IMR-90 (cell line): ENCODE data around the gene GCKR. TPM values are rescaled to one million over a fixed set of nuclear protein-coding genes. Genes with fewer than 3 reads are reported as not detected.

ENCODE experiments used
- ATAC-seq: fragments of 200-7000 bp; cut with Tn5 transposase; 2 replicates; pipeline ENCODE4 v1.9.1; 2020; ENCODE audit warnings: low read depth, mild to moderate bottlenecking, moderate library complexity
- BruUV-seq: library from RNA; stranded (reverse); fragments of 400-500 nt; replicated peaks from 2 replicates; lab custom pipeline; 2021; lab: Mats Ljungman, UMichigan
- CTCF ChIA-PET: fragments of 300-600 bp; formaldehyde crosslinking; extraction: SDS; loops from one replicate; lab custom pipeline; 2021; ENCODE audit warnings: antibody characterized with exemption; lab: Yijun Ruan, JAX
- POLR2A ChIA-PET: fragments of 300-600 bp; sonication (Branson Sonifier 250); formaldehyde crosslinking; loops from one replicate; lab custom pipeline; 2022; ENCODE audit warnings: antibody characterized with exemption; ENCODE audit not compliant: unreplicated experiment; lab: Charles Lee
- DNase-seq: peaks from one replicate; pipeline ENCODE4 v3.0.0; 2013
- H2AFZ ChIP-seq: replicated peaks from 2 replicates; pipeline ENCODE3; 2013; ENCODE audit warnings: low read length, mild to moderate bottlenecking; ENCODE audit not compliant: poor library complexity
- H2AK5ac ChIP-seq: 2 replicates; pipeline ENCODE4 v1.6.1; 2013; ENCODE audit warnings: low read depth, low read length, inconsistent platforms
- H2AK9ac ChIP-seq: replicated peaks from 2 replicates; pipeline ENCODE3; 2013; ENCODE audit warnings: mild to moderate bottlenecking, low read depth, low read length, moderate library complexity; ENCODE audit not compliant: poor library complexity
- H2BK120ac ChIP-seq: 2 replicates; pipeline ENCODE4 v1.6.1; 2013; ENCODE audit warnings: low read depth, low read length, inconsistent platforms
- H2BK15ac ChIP-seq: 3 replicates; pipeline ENCODE4 v1.6.1; 2013; ENCODE audit warnings: low read depth, low read length, inconsistent platforms
- H2BK20ac ChIP-seq: 2 replicates; pipeline ENCODE4 v1.6.1; 2013; ENCODE audit warnings: low read depth, mild to moderate bottlenecking, inconsistent platforms, low read length, moderate library complexity
- H2BK5ac ChIP-seq: 2 replicates; pipeline ENCODE4 v1.6.1; 2013; ENCODE audit warnings: mild to moderate bottlenecking, low read depth, low read length, inconsistent platforms; ENCODE audit not compliant: poor library complexity, severe bottlenecking
- H3K14ac ChIP-seq: replicated peaks from 2 replicates; pipeline ENCODE4 v1.6.1; 2013; ENCODE audit warnings: low read depth, low read length, inconsistent platforms
- H3K18ac ChIP-seq: 2 replicates; pipeline ENCODE4 v1.6.1; 2013; ENCODE audit warnings: low read depth, low read length, control low read depth
- H3K23ac ChIP-seq: 2 replicates; pipeline ENCODE4 v1.6.1; 2013; ENCODE audit warnings: low read depth, low read length, inconsistent platforms
- H3K27ac ChIP-seq: 2 replicates; pipeline ENCODE4 v1.5.1; 2013; ENCODE audit warnings: mild to moderate bottlenecking, control low read depth, low read length; ENCODE audit not compliant: insufficient read depth
- H3K27me3 ChIP-seq: 2 replicates; pipeline ENCODE4 v1.6.1; 2013; ENCODE audit warnings: low read length; ENCODE audit not compliant: control insufficient read depth, insufficient read depth
- H3K36me3 ChIP-seq: 2 replicates; pipeline ENCODE4 v1.6.1; 2013; ENCODE audit warnings: low read length, mixed read lengths; ENCODE audit not compliant: control insufficient read depth, insufficient read depth
- H3K4ac ChIP-seq: 2 replicates; pipeline ENCODE4 v1.6.1; 2013; ENCODE audit warnings: low read depth, low read length, inconsistent platforms
- H3K4me1 ChIP-seq: 2 replicates; pipeline ENCODE4 v1.6.1; 2013; ENCODE audit warnings: low read length, mixed read lengths; ENCODE audit not compliant: control insufficient read depth, insufficient read depth
- H3K4me2 ChIP-seq: 2 replicates; pipeline ENCODE4 v1.6.1; 2013; ENCODE audit warnings: low read depth, mild to moderate bottlenecking, control low read depth, low read length, moderate library complexity
- H3K4me3 ChIP-seq: 2 replicates; pipeline ENCODE4 v1.5.1; 2013; ENCODE audit warnings: low read depth, mild to moderate bottlenecking, control low read depth, low read length, moderate library complexity; ENCODE audit not compliant: insufficient read depth
- H3K56ac ChIP-seq: 2 replicates; pipeline ENCODE4 v1.6.1; 2013; ENCODE audit warnings: low read length, inconsistent platforms; ENCODE audit not compliant: insufficient read depth; ENCODE audit errors: extremely low read depth
- H3K79me1 ChIP-seq, 2 experiments: 2 replicates each; pipeline ENCODE4 v1.6.1; 2013; ENCODE audit warnings: low read length in 2 of 2, inconsistent platforms in 1 of 2, low read depth in 1 of 2
- H3K9ac ChIP-seq: 2 replicates; pipeline ENCODE4 v1.6.1; 2013; ENCODE audit warnings: low read depth, low read length, control low read depth
- H3K9me1 ChIP-seq: 2 replicates; pipeline ENCODE4 v1.6.1; 2013; ENCODE audit warnings: low read length, inconsistent platforms; ENCODE audit not compliant: insufficient read depth
- H3K9me3 ChIP-seq: 2 replicates; pipeline ENCODE4 v1.6.1; 2013; ENCODE audit warnings: low read length; ENCODE audit not compliant: control insufficient read depth, insufficient read depth
- H4K20me1 ChIP-seq: 2 replicates; pipeline ENCODE4 v1.6.1; 2013; ENCODE audit warnings: low read length, inconsistent platforms; ENCODE audit not compliant: insufficient read depth
- H4K5ac ChIP-seq: 2 replicates; pipeline ENCODE4 v1.6.1; 2013; ENCODE audit warnings: mild to moderate bottlenecking, low read depth, low read length, control low read depth
- H4K8ac ChIP-seq, 2 experiments: 2 replicates each; pipeline ENCODE4 v1.6.1; 2013; ENCODE audit warnings: low read depth in 2 of 2, low read length in 2 of 2, control low read depth in 1 of 2, inconsistent platforms in 1 of 2
- H4K91ac ChIP-seq: 2 replicates; pipeline ENCODE4 v1.6.1; 2013; ENCODE audit warnings: low read depth, low read length, inconsistent platforms; ENCODE audit not compliant: insufficient read depth
- BHLHE40 ChIP-seq: fragments of 150-350 bp; IDR thresholded peaks from 2 replicates; pipeline ENCODE4 v1.6.1; 2016; ENCODE audit warnings: mild to moderate bottlenecking, low read depth, low read length
- CEBPB ChIP-seq: IDR thresholded peaks from 2 replicates; pipeline ENCODE4 v1.6.1; 2012; ENCODE audit warnings: low read depth, low read length, improper control_type of control experiment
- CHD1 ChIP-seq: IDR thresholded peaks from 2 replicates; pipeline ENCODE4 v1.6.1; 2012; ENCODE audit warnings: low read depth, low read length, improper control_type of control experiment
- ELK1 ChIP-seq: fragments of 150-350 bp; IDR thresholded peaks from 2 replicates; pipeline ENCODE4 v1.6.1; 2016; ENCODE audit warnings: low read depth, mild to moderate bottlenecking, low read length, moderate library complexity, borderline replicate concordance
- FOS ChIP-seq: fragments of 150-350 bp; IDR thresholded peaks from 2 replicates; pipeline ENCODE4 v1.6.1; 2016; ENCODE audit warnings: low read depth, low read length
- MAFK ChIP-seq: IDR thresholded peaks from 2 replicates; pipeline ENCODE4 v1.6.1; 2012; ENCODE audit warnings: low read depth, low read length, improper control_type of control experiment
- MAZ ChIP-seq: IDR thresholded peaks from 2 replicates; pipeline ENCODE4 v1.6.1; 2012; ENCODE audit warnings: low read depth, mild to moderate bottlenecking, low read length, improper control_type of control experiment, moderate library complexity, borderline replicate concordance
- MXI1 ChIP-seq: IDR thresholded peaks from 2 replicates; pipeline ENCODE4 v1.6.1; 2012; ENCODE audit warnings: low read depth, mild to moderate bottlenecking, low read length, moderate library complexity, borderline replicate concordance
- NFE2L2 ChIP-seq: fragments of 150-350 bp; IDR thresholded peaks from 2 replicates; pipeline ENCODE4 v1.6.1; 2016; ENCODE audit warnings: low read depth, mild to moderate bottlenecking, low read length
- POLR2A ChIP-seq: IDR thresholded peaks from 2 replicates; pipeline ENCODE4 v1.6.1; 2012; ENCODE audit warnings: mild to moderate bottlenecking, low read depth, low read length
- RAD21 ChIP-seq: IDR thresholded peaks from 2 replicates; pipeline ENCODE4 v1.6.1; 2012; ENCODE audit warnings: low read length, improper control_type of control experiment
- RCOR1 ChIP-seq: IDR thresholded peaks from 2 replicates; pipeline ENCODE4 v1.6.1; 2012; ENCODE audit warnings: mild to moderate bottlenecking, low read length, improper control_type of control experiment; ENCODE audit not compliant: insufficient replicate concordance
- SMC3 ChIP-seq: fragments of 150-350 bp; IDR thresholded peaks from 2 replicates; pipeline ENCODE4 v1.6.1; 2016; ENCODE audit warnings: low read depth, mild to moderate bottlenecking, antibody characterized with exemption, low read length, moderate library complexity
- USF2 ChIP-seq: fragments of 150-350 bp; IDR thresholded peaks from 2 replicates; pipeline ENCODE4 v1.6.1; 2017; ENCODE audit warnings: mild to moderate bottlenecking, antibody characterized with exemption, low read length, low read depth
- WGBS, 2 experiments: methylation state at CpG; one replicate each; pipeline versions ENCODE4 v1.1.5 to v1.1.7; 2013; ENCODE audit warnings: missing lambda C conversion rate in 2 of 2; ENCODE audit not compliant: insufficient read length in 1 of 2; ENCODE audit errors: extremely low coverage in 2 of 2; 5-methylcytosine and 5-hydroxymethylcytosine counted together
- dilution Hi-C: fragments of 300-500 bp; cut with HindIII; formaldehyde crosslinking; loops from one replicate; pipeline ENCODE4 v1.14.3; 2018; ENCODE audit warnings: low sequenced_read_pairs; ENCODE audit not compliant: unreplicated experiment
- in situ Hi-C: fragments of 300-500 bp; cut with MboI; formaldehyde crosslinking; loops from 3 replicates; pipeline ENCODE4 v1.14.3; 2019; ENCODE audit warnings: low sequenced_read_pairs, inconsistent platforms, mixed read lengths
- intact Hi-C: fragments of 100-400 bp; cut with micrococcal nuclease; formaldehyde crosslinking; loops from 2 replicates; pipeline ENCODE4 v1.10.0; 2022
- polyA plus RNA-seq, 3 experiments: library from polyadenylated mRNA; depleted of rRNA; stranded (reverse); fragments of >200 nt; gene quantifications; 2 replicates each; pipeline ENCODE4 v1.2.3, GENCODE V29; 2012; ENCODE audit warnings: low replicate concordance in 1 of 3
- total RNA-seq: library from RNA; depleted of rRNA; stranded (reverse); fragments of >200 nt; gene quantifications from 2 replicates; pipeline ENCODE4 v1.2.3, GENCODE V29; 2012
- TF ChIP-seq, protein P1 (sequence below): conservative IDR thresholded peaks from 2 replicates; pipeline ENCODE4 v1.5.1; 2012; ENCODE audit warnings: mild to moderate bottlenecking, low read depth, low read length, improper control_type of control experiment

GCKR gene
- total and polyA plus RNA-seq, 2 of the 4 experiments (the other 2 are of a cell fraction): under 0.01 to 0.41 TPM

DNA sequence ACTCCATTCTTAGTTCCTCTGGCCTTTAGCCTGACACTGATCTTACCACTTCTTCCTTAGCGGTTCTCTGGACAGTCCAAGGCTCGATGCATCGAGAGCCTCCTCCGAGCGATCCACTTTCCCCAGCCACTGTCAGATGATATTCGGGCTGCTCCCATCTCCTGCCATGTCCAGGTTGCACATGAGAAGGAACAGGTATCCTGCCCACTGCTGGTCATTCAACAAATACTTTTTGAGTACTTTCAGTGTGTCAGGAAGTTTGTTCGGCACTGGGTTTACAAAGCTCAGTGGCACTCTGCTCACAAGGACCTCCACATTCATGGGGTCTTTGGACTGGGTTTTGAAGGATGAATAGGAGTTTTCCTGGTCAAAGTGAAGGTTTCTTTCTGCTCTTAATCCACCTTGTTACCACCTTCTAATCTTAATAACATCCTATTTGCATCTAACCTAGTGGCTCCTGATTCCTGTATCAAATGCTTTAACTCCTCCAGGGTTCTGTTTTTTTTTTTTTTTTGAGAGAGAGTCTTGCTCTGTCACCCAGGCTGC is 25.8 kb downstream of the GCKR start:
- Histone ChIP-seq H3K4me3 (no peak overlapping the region), H2BK20ac (no peak overlapping the region), H3K9ac (no peak overlapping the region), H4K5ac (no peak overlapping the region), H2BK120ac (no peak overlapping the region), H3K4ac (no peak overlapping the region), H3K56ac (no peak overlapping the region), H3K18ac (no peak overlapping the region), H3K4me1 (no peaks in the 10 kb centered on the region), H3K27ac (no peak overlapping the region), H2BK15ac (no peak overlapping the region), H3K9me3 (0 out of 2 replicates have a peak, but pooled peaks cover 2% of the 10 kb centered on the region), H3K9me1 (no peaks in the 10 kb centered on the region), H4K91ac (no peak overlapping the region), H4K8ac (no peak overlapping the region), H3K14ac (no peak overlapping the region), H2BK5ac (no peak overlapping the region), H3K23ac (no peak overlapping the region), H3K79me1 (no peaks in the 10 kb centered on the region), H3K36me3 (no peaks in the 10 kb centered on the region), H4K20me1 (no peaks in the 10 kb centered on the region), H3K27me3 (peaks cover 30% of the 10 kb centered on the region), H2AK5ac (no peak overlapping the region), H2AK9ac (no peak overlapping the region), H3K4me2 (no peak overlapping the region), H2AFZ (no peak overlapping the region)
- no peak for ATAC-seq
- no peak for TF ChIP-seq CHD1
- TF ChIP-seq RCOR1: no peak
- TF ChIP-seq MAZ: no peak
- no peak for TF ChIP-seq ELK1
- TF ChIP-seq MAFK: no peak
- TF ChIP-seq NFE2L2: no peak
- no peak for TF ChIP-seq USF2
- no peak for TF ChIP-seq MXI1
- TF ChIP-seq, protein P1, sequence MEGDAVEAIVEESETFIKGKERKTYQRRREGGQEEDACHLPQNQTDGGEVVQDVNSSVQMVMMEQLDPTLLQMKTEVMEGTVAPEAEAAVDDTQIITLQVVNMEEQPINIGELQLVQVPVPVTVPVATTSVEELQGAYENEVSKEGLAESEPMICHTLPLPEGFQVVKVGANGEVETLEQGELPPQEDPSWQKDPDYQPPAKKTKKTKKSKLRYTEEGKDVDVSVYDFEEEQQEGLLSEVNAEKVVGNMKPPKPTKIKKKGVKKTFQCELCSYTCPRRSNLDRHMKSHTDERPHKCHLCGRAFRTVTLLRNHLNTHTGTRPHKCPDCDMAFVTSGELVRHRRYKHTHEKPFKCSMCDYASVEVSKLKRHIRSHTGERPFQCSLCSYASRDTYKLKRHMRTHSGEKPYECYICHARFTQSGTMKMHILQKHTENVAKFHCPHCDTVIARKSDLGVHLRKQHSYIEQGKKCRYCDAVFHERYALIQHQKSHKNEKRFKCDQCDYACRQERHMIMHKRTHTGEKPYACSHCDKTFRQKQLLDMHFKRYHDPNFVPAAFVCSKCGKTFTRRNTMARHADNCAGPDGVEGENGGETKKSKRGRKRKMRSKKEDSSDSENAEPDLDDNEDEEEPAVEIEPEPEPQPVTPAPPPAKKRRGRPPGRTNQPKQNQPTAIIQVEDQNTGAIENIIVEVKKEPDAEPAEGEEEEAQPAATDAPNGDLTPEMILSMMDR: no peak
- TF ChIP-seq POLR2A: no peak
- TF ChIP-seq SMC3: no peak
- no peak for TF ChIP-seq RAD21
- TF ChIP-seq BHLHE40: no peak
- TF ChIP-seq CEBPB: no peak
- TF ChIP-seq FOS: no peak
- BruUV-seq: no TSS peak
- ChIA-PET CTCF (no interaction called here), POLR2A (no interaction called here)
- intact Hi-C loops (no loop called here), in situ Hi-C loops (no loop called here), dilution Hi-C loops (no loop called here)
- no peak for DNase-seq
- WGBS, 2 experiments: 89% methylated on average over 6 of the region's 7 CpGs; no CpG with 5 or more reads in 1 of the 2 experiments
